SK-N-SH (cell line): ENCODE measurements around the gene CASKIN1.

Experiments
- CHD2 ChIP-seq: fragments of 150-350 bp; IDR thresholded peaks from 2 replicates; pipeline ENCODE4 v1.6.1; 2018; ENCODE audit warnings: low read length; ENCODE audit not compliant: partially characterized antibody
- CTCF ChIP-seq: fragments of 200-600 bp; sonication (generic); IDR thresholded peaks from 2 replicates; pipeline ENCODE4 v1.6.1; 2017; ENCODE audit warnings: antibody characterized with exemption, mild to moderate bottlenecking, moderate library complexity
- EP300 ChIP-seq, 2 experiments: IDR thresholded peaks; 2 replicates each; pipeline versions ENCODE4 v1.4.0 to v1.6.1; 2012; ENCODE audit warnings: borderline replicate concordance in 1 of 2, low read depth in 1 of 2, low read length in 1 of 2
- NFIC ChIP-seq: IDR thresholded peaks from 2 replicates; pipeline ENCODE4 v1.4.0; 2012; ENCODE audit warnings: borderline replicate concordance
- POLR2AphosphoS5 ChIP-seq: IDR thresholded peaks from 2 replicates; pipeline ENCODE4 v1.6.1; 2012; ENCODE audit warnings: low read depth, low read length
- TF ChIP-seq, protein P1 (sequence below): IDR thresholded peaks from 2 replicates; pipeline ENCODE4; 2012
- TF ChIP-seq, protein P2 (sequence below): fragments of 150-350 bp; IDR thresholded peaks from 2 replicates; pipeline ENCODE4 v1.6.1; 2017; ENCODE audit warnings: antibody characterized with exemption, low read length, low read depth, borderline replicate concordance

GRCh38 chr16:2150418-2151187, 45.8 kb downstream of the CASKIN1 start:
- TF ChIP-seq, protein P1, sequence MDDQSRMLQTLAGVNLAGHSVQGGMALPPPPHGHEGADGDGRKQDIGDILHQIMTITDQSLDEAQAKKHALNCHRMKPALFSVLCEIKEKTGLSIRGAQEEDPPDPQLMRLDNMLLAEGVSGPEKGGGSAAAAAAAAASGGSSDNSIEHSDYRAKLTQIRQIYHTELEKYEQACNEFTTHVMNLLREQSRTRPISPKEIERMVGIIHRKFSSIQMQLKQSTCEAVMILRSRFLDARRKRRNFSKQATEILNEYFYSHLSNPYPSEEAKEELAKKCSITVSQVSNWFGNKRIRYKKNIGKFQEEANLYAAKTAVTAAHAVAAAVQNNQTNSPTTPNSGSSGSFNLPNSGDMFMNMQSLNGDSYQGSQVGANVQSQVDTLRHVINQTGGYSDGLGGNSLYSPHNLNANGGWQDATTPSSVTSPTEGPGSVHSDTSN, result no peak; the same call in 1 of the 2 replicates
- TF ChIP-seq CTCF (no peak), POLR2AphosphoS5 (peak; percentile 10), CHD2 (no peak), EP300 (IDR thresholded peaks at IDR 0.05; ENCODE audit: borderline replicate concordance in 1 of 2, low read depth in 1 of 2, low read length in 1 of 2) (no peak), NFIC (no peak)
- TF ChIP-seq, protein P2, sequence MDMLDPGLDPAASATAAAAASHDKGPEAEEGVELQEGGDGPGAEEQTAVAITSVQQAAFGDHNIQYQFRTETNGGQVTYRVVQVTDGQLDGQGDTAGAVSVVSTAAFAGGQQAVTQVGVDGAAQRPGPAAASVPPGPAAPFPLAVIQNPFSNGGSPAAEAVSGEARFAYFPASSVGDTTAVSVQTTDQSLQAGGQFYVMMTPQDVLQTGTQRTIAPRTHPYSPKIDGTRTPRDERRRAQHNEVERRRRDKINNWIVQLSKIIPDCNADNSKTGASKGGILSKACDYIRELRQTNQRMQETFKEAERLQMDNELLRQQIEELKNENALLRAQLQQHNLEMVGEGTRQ, result no peak
